AG08396 (cell line): Measurements from ENCODE around the gene PCBP2.

ENCODE experiments used
- DNase-seq: peaks from one replicate; pipeline ENCODE4 v3.0.0; 2012; ENCODE audit warnings: low spot score, mixed read lengths

PCBP2 gene

DNA sequence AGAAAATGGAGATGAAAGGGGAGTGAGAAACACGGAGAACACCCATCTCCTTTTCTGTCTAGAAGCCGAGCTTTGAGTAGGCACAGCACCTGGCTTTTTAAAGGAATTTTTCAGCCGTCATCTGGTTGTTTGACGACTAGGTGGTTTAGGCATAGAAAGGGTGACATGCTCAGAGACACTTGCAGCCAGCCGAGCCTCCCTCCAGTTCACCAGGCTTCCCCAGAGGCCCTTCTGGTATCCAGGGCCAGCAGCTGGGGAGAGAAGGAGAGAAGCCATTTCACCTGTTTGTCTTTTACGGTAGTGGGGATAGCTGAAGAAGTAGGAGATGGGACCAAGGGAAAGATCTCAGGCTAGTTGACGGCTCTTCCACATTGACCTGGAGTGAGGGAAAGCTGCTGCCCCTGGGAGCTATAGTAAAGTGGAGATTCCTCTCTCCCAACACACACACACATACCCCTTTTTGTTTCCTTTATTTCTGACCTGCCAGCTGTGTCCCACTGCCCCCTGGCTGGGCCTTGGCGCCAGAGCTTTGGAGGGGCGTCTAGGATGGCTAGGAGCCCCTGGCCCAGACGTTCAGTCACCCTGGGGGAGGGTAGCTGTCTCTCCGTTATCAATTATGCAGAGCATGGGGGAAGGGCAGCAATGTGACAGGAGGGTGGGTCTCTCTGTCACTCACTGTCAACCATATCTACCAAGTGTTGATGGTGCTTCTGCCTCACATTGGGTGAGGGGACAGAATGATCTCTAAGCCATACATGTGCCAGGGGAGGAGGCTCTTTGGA, 41.9 kb downstream of the PCBP2 start:
- DNase-seq: no peak

DNA sequence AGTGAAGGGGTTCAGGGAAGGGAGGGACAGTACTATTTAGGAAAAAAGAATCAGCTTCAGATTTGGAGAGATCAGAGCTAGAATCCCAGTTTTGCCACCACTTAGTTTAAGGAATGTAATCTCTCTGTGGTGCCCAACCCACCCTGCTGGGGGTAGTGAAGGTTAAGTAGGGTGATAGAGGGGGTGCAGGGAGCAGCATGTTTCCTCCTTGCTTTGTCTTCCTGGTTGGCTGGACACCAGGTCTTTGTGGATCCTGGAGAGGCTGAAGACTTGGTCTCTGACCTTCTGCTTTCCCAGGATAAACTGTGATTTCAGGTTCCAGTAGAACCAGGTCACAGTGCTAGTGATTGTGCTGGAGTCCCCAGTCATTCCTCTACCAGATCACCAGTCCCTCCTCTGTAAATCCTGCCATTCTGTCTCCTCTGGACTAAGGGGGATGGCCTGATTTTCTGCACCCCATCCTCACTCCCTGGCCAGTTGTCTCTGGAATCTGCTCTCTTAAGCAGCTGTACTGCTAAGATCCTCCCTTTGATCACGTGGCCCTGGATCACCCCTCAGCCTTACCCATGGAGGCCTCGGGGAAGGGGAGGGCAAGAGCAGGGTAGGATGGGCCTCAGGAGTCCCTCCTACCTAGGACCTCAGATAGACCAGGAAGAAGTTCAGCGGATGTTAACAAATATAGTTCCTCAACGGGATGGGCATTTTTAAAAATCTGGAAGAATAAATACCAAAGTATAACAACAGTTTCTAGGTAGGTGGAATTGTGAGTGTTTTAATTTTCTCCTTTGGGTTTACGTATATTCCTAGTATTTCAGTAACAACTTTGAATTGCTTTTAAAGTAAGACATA, 44.2 kb downstream of the PCBP2 start:
- peak; percentile 39 for DNase-seq

DNA sequence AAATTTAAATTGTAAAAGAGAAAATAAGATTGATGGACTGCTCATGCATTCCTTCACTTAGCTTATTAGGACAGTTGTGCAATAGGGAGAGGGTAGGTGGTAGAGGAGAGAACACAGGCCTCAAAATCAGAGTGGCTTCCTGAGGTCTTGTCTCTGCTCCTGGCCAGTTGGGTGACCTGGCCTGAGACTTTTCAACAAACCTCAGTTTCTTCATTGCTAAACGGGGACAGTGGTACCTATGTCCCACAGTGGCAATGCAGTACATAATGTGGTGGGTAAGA, 44.8 kb downstream of the PCBP2 start:
- DNase-seq: no peak

DNA sequence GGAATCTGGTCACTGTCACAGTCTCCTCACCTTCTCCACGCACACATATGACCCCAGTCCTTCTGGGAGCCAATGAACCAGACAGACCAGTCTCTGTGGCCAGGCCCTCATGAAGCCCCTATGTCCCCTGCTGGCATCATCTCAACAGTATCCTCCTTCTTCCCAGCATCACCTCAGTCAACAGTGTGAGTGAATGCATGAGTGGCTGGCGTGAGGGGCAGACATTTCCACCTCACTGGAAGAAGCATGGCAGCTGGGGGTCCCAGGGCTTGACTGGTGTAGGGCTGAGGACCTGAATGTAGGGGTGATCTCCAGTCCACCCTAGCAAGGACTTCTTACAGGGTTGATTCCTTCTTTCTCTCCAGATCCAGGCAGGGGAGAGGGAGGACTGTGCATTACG, 45.6 kb downstream of the PCBP2 start:
- no peak for DNase-seq

DNA sequence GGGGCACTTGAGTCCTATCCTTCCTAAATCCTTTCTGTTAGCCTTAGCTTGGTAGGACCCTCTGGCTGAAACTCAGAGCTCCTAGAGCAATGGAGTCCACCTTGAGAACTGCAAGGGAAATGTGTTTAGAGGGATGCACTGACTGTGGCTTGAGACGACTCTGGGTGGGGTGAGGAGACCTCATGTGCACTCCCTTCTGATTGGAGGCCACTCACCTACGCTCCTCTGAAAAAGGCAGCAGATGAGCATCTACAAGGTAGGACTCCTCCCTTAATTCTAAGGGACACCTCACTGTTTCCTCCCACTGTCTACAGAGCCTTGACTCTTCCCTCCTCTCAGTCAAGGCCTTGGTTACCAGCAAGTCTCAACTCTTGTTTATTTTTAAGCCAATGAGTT, 46.3 kb downstream of the PCBP2 start:
- no peak for DNase-seq

DNA sequence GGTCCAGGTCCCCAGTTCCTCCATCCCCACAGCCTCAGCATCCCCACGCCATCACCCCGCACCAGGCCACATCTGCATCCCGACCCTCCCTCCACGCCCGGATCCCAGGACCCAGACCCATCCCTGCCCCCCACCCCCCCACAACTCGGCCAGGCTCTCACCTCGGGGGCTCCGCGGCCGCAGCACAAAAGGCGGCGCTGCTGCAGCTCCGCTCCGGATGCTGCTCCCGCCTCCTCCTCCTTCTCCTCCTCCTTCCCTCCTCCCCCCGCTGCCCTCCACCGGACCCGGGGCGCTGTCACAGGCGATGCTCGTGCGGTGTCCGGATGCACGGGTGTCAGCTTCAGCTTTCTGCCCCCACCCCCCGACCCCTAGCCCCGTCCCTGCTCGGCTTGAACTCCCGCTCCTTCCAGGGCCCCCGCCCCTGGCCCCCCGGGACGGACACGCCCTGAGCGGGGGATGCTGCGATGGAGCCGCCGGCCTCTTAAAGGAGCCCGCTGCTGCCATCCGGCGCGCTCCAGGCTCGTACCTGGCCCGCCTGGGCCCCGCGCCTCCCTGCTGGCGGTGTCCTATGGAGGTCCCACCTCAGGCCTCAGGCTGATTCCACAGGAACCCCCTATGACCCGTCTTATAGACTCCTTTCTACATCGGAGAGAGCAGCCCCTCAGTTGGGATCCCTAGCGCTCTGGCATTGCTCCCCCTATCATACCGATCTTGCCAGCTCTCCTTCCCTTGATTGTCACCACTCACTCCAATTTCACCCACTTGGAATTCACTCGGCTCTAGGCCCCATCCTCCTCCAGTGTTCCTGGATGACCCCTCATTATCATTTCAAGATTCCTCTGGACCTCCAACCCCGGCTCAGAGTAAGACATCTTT, 47.6 kb downstream of the PCBP2 start, which contains the start of gene MAP3K12:
MAP3K12 (minus strand) TSS at position 193 of the 876 bp plus-strand sequence. CDS start 12,067 bp downstream, outside the sequence.
- DNase-seq: peak; percentile 57

DNA sequence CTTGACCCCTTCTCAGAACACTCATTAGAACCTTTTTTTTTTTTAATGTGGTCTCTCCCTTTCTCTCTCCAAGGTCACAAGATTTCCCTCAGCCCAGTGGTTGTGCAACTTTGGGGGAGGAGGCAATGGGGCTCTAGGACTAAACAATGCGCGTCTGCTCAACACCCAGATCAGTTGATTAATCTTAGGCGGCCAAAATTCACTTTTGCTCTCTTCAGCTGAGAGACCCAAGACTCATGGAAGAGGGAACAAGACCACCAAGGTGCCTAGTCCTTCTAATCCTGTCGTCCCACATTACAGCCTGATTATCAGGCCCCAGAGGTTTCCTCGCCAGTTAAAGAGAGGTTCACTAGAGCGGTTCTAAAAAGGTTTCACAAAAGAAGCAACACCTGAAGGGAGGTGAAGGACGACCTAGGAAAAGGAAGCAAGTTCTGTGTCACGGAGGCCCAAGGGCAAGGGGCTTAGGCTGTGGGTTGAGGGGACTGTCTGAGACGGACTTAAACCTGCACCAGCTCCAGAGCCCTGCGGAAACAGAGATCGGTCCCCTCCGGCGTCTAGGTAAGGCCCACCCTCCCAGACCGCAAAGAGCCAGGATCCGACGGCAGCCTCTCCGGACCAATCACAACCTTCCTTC, 48.4 kb downstream of the PCBP2 start:
- DNase-seq: peak; percentile 63

DNA sequence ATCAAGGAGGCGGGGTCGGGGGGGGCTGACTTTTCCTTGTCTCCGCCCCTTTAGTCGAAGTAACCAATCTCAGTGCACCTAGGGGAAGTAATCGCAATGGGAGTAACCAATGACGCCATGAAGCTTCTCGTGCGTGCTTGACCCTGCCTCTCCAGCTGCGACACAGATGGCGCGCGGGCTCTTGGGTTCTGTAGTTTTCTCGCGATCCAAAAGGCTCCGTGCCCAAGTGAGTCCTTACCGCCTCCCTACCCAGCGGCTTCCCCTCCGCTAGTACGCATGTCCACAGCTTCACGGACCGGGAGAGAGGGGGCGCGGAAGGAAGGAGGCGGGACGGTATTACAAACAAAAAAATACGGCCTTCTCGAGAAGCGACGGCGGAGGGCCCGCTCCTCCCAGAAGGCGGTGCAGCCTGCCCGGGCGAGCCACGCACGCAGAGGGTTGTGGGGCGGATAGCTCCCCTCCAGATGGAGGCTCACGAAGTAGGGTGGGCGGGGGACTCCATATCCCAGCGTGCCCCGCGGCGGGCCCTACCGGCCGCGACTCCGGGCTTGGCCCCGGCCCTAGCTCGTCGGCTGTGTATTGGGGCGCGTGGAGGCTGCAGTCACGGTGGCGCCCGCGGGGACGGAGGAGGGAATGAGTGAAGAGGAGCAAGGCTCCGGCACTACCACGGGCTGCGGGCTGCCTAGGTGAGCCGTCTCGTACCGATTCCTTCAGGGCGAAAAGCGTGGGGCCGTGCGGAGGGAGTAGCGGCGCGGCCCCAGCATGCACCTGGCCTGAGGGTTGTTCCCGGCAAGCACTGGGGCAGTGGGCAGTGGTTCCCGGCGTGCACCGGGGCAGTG, 49.1 kb downstream of the PCBP2 start, which contains the start of gene TARBP2:
TARBP2 (plus strand) TSS at position 508 of the 839 bp plus-strand sequence; CDS start at position 634, 126 bp downstream.
- peak; percentile 97 for DNase-seq

DNA sequence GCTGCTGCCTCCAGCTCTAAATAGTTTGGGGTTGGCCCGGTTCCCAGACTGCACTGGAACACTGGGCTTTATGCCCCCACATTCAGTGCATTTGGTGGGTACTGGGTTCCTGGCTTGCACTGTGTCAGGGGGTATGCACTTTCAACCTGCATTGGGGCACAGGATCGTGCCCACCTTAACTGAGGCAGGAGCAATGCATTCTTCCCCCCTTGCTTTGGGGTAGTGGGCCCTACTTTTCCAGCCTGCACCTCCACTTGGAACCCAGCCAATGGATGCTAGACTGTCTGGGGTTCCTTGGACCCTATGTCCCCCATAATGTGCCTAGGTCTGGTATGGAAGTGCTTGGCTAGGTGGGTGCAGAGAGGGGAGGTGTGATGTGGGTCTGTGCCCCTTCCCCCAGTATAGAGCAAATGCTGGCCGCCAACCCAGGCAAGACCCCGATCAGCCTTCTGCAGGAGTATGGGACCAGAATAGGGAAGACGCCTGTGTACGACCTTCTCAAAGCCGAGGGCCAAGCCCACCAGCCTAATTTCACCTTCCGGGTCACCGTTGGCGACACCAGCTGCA, 49.8 kb downstream of the PCBP2 start:
- DNase-seq: no peak

DNA sequence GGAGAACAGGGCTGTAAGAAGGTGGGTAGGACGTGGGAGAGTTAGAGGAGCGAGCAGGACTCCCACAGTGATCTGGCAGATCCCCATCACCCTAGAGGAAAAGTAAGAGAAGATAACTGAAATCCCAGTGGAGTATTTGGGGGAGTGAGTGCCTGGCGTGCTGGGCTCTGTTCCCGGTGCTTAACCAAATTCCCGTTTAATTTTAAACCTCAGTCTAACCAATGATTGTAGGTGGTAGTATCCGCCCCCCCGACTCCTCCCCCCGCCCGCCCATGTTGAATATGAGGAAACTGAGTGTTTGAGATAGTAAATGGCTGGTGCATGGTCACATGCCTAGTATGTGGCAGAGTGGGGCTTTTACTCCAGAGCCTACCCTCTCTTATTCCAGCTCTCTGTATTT, 50.4 kb downstream of the PCBP2 start:
- DNase-seq: no peak

DNA sequence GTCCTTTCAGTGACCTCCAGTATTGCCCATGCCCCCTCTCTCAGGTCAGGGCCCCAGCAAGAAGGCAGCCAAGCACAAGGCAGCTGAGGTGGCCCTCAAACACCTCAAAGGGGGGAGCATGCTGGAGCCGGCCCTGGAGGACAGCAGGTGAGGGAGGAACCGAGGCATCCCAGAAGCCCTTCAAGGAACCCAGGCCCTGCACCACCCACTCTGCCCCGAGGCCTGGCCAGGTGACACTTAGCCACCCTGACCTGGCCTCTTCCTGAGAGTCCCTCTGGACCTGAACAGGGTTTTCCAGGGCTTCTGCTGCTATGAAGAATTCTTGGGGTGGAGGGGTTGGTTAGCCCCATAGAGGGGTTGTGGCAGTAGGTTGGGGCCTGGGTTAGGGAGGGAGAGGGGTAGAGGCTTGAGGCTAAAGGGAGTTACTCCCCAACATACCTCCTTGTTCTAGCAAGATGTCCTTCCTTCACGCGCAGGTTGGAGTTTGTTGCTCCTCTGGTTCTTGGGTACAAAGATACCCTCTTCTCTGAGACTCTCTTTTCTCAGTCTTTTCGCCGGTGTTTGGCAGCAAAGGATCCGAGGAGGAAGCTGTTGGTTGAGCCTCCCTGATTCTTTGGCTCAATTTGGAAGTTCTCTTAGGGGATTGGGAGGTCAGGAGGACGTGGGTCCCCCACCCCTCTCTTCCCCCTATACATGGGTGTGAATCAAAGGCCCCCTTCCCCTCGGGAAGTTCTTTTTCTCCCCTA, 51.3 kb downstream of the PCBP2 start:
- no peak for DNase-seq

DNA sequence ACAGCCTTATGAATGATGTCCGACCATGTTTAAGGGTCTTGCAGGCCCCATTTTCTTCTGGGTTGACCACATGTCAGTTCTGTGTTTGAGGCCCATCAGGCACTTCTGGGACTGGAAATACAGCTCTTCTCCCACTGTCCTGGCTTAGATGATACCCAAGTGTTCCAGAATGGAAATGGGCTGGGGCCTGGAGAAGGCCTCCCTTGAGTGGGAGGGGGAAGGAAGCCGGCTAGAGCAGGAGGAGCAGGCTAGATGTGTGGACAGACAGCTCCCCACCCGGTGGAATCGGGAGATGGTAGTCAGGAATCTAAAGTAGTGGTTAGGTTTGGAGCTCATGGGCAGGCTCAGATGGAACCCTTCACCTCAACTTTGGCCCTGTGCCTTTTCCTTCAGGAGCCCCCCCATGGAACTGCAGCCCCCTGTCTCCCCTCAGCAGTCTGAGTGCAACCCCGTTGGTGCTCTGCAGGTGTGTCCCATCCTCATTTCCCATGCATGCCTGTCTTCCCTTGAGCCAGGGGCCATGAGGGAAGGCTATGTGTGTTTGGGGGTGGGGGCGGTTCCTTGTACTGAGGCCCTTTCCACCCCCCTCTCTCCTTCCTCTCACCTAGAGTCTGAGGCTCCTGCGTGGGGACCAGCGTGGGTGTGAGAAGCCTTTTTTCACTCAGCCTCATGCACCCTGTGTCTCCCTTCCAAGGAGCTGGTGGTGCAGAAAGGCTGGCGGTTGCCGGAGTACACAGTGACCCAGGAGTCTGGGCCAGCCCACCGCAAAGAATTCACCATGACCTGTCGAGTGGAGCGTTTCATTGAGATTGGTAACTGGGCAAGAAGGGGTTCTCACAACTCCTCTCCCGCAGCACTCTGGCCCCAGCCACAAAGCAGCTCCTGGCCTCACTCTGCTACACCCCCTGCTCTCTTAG, 52.4 kb downstream of the PCBP2 start:
- DNase-seq: no peak

DNA sequence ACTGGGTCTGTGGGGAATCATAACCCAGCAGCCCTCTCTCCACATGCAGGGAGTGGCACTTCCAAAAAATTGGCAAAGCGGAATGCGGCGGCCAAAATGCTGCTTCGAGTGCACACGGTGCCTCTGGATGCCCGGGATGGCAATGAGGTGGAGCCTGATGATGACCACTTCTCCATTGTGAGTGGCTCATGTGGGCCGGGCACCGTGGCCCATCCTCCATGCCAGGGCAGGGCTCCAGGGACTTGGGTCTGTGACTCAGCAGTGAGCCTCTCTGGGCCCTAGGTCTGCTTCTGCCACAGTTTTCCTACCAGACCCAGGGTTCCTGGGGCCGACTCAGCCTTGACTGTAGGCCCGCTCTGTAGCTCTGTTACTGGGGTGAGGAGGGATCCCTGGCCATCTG, 53.2 kb downstream of the PCBP2 start:
- DNase-seq: peak; percentile 55

DNA sequence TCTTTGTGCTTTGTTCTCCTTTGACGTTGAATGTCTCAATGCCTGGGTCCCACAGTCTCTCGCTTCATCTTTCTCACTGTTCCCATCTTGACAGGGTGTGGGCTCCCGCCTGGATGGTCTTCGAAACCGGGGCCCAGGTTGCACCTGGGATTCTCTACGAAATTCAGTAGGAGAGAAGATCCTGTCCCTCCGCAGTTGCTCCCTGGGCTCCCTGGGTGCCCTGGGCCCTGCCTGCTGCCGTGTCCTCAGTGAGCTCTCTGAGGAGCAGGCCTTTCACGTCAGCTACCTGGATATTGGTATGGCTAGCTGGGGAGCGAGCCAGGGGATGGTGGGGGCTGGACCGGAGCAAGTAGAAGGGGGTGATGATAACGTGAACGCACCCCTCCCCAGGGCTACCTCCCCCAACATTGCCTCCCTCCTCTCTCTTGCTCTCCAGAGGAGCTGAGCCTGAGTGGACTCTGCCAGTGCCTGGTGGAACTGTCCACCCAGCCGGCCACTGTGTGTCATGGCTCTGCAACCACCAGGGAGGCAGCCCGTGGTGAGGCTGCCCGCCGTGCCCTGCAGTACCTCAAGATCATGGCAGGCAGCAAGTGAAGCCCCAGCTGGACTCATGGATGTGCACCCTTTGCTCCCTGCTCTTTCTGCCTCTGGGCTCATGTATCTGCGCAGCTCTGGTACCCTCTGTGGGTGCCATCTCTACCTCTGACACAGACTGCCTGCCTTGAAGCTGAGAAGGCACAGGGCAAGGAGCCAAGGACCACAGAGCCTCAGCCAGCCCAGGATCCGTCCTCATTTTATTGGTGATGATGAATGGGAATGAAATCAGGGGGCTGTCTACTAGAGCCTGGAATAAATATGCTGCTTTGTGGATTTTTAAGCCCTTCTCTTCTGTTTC, 53.9 kb downstream of the PCBP2 start:
- no peak for DNase-seq

DNA sequence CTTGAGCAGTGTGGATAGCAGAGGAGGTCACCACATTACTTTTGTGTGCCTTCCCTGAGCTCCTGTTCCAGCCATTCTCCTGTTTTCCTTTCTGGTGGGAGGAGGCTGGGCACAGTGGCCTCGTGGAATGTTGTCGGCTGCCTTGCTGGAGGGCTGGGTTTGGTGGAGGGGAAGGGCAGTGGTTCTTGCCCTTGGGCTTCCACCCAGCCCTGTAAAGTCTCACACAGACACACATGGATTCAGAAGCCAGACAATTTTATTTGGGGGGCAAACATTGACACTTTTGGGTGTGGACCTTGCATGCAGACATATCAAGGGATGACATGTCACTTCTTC, 54.5 kb downstream of the PCBP2 start:
- no peak for DNase-seq

DNA sequence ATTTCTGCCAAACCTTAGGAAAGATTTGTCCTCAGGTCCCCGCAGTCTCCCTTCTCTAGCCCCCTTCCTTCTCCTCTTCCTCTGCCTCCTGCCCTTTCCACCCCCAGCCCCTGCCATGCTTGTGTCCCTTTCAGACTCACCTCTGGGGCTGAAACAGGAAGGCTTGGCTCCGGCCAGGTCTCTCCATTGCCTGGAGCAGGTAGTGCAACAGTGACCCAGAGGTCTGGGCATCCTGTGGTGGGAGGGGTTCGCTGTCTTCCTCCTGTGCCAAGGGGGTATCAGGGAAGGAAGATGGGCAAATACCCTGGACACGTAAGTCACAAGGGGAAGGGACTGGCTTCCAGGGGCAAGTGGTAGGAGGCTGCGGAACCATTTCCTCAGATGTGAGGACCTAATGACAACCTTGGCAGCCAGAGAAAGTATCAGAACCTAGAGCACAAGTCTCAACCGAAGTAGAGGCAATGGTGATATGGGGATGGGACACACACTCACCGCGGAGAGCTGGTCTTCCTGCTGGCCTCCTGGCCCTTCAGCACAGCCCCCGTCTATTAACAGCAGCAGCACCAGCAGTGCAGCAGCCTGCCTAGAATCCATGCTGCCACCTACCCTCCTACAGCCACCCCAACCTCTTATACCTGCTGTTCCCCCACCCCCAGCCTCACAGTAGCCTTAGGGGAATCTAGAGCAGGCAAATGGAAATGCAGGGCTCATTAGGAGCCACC, 55.1 kb downstream of the PCBP2 start, which contains the start of gene NPFF:
NPFF (minus strand) TSS at position 604 of the 722 bp plus-strand sequence; CDS start at position 594, 10 bp downstream.
- DNase-seq: no peak

DNA sequence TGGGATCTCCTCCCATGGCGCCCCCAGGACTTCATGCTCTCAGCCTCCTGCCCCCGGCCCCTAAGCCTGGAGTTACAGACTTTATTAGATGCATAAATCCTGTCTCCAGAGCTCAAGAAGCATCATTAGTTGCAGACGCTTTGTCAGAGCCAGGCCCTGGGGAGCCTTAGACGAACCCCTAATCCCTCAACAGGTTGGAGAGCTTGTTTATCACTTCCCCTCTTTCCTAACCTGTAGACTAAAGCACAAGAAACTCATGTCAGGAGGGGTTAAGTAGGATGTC, 55.6 kb downstream of the PCBP2 start:
- no peak for DNase-seq
